GM20431 (cell line): ENCODE data around the gene DDRGK1.
"Not testable (repeated sequence)": the region's sequence is repeated elsewhere in the genome, so short reads cannot be mapped to it uniquely, and the experiment has no call there.

Experiments
- in situ Hi-C: fragments of 300-500 bp; cut with MseI, MboI; formaldehyde crosslinking; loops from one replicate; pipeline ENCODE4 v1.15.0; 2020; ENCODE audit warnings: low sequenced_read_pairs; ENCODE audit not compliant: unreplicated experiment

Gene DDRGK1

GRCh38 chr20:3221398-3222226 is 17.1 kb upstream of the DDRGK1 start:
- in situ Hi-C loops, result no loop called here

DNA sequence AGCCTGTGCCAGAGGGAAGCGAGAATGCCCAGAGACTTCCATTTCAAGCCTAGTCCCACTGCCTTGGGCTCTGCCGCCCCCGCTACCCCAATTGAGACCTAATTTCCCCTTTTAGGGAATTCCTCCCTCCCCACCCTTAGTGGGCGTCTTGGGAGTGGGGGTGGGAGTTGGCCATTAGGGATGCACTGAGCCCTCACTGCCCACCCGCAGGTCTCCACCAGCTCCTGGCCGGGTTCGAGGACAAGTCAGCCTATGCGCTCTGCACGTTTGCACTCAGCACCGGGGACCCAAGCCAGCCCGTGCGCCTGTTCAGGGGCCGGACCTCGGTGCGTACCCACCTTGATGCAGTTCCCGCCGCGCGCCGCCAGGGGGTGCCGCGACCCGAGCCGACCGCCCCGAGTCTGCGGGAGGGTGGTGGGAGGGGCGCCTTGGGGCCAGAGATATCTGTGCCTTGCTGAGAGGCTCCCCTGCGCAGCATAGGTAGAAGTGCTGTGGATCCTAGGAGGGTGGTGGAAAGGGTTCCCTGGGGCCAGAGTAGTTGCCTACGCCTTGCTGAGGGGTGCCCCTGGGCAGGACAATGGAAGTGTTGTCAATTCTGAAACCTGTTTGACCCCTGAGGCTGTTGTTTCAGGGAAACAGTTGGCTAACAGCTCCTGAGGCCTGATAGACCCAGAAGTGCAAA is 14.0 kb upstream of the DDRGK1 start:
- in situ Hi-C loops, result no loop called here

DNA sequence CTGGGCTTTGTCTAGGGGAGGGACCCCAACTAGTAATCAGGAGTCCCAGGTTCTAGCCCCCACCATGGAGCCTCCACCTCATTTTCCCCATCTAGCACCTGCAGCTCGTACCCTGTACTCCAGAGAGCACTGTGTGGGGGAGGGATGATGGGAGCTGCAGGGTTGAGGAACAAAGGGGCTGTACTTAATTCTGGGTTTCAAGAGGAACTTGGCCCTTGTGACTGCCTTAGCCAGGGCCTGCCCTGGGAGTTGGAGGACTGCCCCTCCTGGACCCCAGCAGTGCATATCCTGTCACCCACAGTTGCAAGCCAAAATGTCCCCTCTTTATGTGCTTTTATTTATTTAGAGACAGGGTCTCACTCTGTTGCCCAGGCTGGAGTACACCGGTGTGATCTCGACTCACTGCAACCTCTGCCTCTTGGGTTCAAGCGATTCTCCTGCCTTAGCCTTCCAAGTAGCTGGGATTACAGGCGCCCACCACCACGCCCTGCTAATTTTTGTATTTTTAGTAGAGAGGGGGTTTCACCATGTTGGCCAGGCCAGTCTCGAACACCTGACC is 11.0 kb upstream of the DDRGK1 start:
- in situ Hi-C loops, result not testable (repeated sequence)

DNA sequence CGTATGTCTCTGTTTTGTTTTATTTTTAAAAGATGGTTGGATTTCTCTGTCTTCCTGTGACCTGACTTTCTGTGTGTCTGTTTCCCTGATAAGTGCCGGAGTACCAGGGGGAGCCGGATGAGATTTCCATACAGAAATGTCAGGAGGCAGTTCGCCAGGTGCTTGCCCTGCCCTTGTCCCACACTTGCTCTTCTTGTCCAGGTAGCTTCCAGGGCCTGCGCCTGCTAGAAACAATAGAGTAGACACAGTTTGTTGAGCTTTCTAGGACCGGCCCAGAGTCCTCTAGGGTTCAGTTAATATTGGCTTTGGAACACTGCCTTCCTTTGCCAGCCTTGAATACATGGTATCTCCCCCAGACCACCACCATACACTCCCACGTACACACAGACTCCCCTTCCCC is 8.7 kb upstream of the DDRGK1 start:
- in situ Hi-C loops, result no loop called here

GRCh38 chr20:3210346-3210745 is 5.9 kb upstream of the DDRGK1 start:
- in situ Hi-C loops, result no loop called here

DNA sequence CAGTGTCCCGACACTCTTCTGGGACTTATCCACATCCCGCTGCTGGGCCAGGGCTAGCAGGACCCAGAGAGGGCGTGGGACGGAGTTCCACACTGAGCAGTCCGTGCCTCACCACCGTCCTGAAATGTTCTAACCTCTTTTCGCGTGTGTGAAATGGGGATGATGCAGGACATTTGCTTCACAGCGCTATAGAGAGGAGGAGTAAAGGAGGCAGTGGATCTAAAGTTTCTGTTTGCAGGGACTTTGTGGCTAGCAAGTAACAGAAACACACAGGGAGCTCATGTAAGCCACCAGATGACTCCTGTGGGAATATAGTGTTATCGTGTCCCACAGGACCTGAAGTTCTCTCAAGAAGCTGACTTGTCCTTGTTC is 5.5 kb upstream of the DDRGK1 start:
- in situ Hi-C loops, result no loop called here

DNA sequence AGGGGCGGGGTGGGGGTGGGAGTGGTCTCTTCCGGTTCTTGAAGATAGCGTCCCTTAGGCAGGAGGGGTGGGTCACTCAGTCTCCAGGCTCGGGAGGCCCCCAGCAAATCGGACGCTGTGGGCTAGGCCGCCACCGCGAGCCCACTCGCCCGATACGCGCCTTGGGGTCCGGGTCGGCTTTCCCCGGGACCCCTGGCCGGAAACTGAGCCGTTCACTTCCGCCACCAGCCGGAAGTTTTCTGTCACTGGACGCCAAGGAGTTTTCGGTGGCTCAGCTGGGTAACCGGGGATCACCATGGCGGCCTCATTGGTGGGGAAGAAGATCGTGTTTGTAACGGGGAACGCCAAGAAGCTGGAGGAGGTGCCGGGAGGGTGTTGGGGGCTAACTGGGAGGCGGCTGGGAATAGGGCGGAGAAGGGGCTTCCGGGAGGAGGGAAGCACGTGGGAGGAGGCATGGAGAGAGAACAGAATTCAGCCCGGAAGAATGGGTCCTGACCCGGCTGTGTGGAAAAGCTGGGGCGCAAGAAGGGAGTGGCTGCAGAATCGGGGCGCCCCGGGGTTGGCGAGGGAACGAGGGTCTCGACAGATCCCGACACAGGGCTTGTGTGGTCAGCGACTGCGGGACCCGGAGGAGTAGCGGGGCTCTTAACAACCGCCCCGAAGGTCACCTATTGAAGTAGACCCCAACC is 4.9 kb upstream of the DDRGK1 start, which contains the start of gene ITPA:
Gene ITPA (plus strand): TSS at position 242 of the 689 bp plus-strand sequence. CDS start 54 bp downstream, at position 296.
- in situ Hi-C loops, result no loop called here

DNA sequence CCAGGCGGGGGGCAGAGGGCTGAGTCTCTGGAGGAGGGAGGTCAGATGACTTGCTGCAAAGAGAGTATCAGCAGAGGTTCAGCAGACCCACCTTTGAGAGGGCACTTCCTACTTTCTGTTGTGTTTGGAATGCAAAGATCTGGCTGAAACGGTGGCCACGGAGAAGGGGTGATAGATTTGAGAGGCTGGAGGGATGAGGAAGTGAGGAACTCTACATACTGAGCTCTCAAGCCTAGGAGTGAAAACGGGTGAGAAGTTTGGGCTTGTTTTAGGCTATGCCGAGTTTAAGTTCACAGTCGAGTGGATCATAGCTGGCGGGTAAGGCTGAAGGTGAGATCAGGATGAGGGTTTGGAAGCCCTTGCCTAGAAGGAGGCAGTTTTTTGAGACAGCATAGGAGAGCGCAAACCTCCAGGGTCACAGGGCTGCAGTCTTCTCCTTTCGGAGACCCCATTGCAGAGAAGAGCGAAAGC is 4.3 kb upstream of the DDRGK1 start:
- in situ Hi-C loops, result no loop called here

- in situ Hi-C loops, result no loop called here
Observed at GRCh38 chr20:3203315-3204123, 963 bp downstream of the DDRGK1 start.

- in situ Hi-C loops, result no loop called here
Observed at GRCh38 chr20:3202965-3203314, 1.5 kb downstream of the DDRGK1 start.

DNA sequence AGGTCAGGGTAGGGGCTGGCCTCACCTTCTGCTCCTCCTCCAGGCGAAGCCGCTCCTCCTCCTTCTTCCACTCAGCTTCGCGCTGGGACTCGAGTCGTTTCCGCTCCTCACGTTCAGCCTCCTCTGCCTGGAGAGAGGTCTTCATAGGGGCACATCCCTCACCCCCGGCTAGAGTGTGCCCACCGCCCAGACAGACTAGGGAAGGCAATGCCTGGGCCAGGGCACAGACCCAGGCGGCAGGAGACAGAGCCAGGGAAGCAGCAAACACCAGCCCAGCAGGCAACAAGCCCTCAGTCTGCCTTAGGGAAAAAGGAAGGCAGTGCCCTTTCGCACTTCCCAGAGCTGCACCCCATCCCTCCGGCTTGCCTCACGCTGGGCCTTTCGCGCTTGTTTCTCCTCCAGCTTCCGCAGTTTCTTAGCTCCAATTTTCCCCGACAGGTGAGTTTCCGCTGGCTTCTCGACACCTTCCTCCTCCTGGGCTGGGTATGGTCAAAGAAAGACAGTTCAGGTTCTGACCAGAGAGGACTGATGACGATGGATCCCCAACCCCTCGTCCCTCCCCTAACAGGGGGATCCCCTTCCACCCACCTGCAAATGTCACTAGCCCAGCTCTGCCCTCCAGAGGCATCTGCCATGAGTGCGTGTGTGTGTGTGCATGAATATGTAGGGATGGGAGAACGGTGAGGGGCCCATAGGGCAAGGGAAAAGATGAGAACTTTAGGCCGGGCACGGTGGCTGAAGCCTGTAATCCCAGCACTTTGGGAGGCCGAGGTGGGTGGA is 4.3 kb downstream of the DDRGK1 start:
- in situ Hi-C loops, result no loop called here

- in situ Hi-C loops, result no loop called here
Observed at GRCh38 chr20:3199206-3199605, 5.3 kb downstream of the DDRGK1 start.

DNA sequence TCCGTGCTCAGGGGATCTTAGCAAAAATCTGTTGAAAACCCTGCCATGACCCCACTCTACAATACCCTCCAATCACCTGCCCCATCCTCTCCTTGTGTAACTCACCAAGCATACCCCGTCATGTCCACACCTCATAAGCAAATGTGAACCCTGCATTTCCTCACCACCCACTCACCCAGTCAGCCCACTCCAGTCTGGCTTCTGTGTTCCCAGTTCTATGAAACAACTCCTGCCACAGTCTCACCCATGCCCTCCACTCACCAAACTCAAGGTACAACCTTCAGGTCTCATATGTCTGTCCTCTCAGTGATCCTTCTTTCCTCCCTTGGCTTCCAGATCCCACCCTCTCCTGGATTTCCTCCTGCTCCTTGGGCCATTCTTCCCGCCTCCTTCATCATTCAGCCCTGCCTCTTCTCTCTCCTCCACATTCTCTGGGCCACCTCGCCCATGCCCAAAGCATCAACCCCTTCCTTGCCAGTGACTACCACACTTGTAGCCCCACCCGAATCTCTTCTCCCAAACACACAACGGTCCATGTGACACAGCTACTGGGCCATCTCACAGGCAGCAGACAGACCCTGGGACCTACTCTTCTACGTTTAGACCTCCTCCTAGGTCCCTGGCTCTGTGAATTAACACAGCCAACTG is 8.8 kb downstream of the DDRGK1 start:
- in situ Hi-C loops, result no loop called here

- in situ Hi-C loops, result no loop called here
Observed at GRCh38 chr20:3194617-3195280, 9.7 kb downstream of the DDRGK1 start.

GRCh38 chr20:3193806-3194616 is 10.5 kb downstream of the DDRGK1 start:
- in situ Hi-C loops, result no loop called here

DNA sequence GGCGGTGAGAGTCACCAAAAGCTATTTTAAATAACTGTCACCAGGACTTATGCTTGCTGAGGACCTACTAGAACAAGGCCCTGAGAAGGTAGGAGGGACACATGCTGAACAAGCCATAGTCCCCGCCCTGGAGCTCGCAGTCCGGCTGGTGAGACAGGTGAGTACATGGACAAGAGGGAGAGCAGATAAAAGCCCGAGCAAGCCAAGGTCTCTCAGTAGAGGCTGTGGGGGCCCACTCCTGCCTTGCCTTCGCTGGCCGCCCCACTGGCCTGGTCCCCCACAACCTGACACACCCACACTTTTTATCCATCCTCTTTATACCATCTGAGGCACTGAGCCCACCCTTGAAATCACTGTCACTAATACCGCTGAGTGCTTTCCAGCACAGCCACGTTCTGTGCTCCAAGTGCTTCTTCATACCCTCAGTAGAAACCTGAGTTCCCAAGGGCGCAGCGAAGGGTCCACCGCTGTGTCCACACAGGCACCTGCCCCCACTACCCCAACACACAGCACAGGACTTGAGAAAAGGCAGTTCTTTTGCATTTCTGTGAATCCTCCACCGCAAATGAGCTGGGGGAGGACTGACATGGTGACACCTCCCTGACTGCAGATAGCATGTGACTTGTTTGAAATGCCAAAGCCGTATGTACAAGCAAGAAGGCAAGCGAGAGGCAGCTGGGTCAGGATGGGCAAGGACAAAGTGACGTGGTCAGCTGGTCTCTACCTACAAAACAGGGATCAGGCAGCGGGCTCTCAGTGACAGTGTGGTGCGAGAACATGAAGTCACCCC is 12.1 kb downstream of the DDRGK1 start:
- in situ Hi-C loops, result no loop called here
